Hepatocyte (in vitro differentiated cells): Measurements from ENCODE around the gene SLC25A5. TPM values are rescaled to one million over a fixed set of nuclear protein-coding genes. Genes with fewer than 3 reads are reported as not detected.
A peak's percentile ranks its signal among the peaks of the same experiment; 100 is the strongest.

Experiments used
- DNase-seq: peaks from one replicate; pipeline ENCODE4 v3.0.0-alpha.2; 2016; ENCODE audit warnings: low spot score
- H2AFZ ChIP-seq: fragments of 200-600 bp; sonication (generic); 2 replicates; pipeline ENCODE4 v1.6.0; 2016; ENCODE audit warnings: antibody characterized with exemption, mild to moderate bottlenecking
- H3K27ac ChIP-seq: fragments of 200-600 bp; sonication (generic); 2 replicates; pipeline ENCODE4 v1.5.1; 2016; ENCODE audit warnings: mild to moderate bottlenecking
- H3K27me3 ChIP-seq: fragments of 200-600 bp; sonication (generic); 2 replicates; pipeline ENCODE4 v1.6.1; 2016
- H3K36me3 ChIP-seq: fragments of 200-600 bp; sonication (generic); replicated peaks from 2 replicates; pipeline ENCODE4 v1.5.1; 2016; ENCODE audit warnings: low read depth; ENCODE audit not compliant: insufficient read depth
- H3K4me1 ChIP-seq: fragments of 200-600 bp; sonication (generic); 2 replicates; pipeline ENCODE4 v1.5.1; 2016; ENCODE audit warnings: mild to moderate bottlenecking, moderate library complexity; ENCODE audit not compliant: insufficient read depth
- H3K4me2 ChIP-seq: fragments of 200-600 bp; sonication (generic); 2 replicates; pipeline ENCODE4 v1.6.0; 2016
- H3K4me3 ChIP-seq: fragments of 200-600 bp; sonication (generic); 2 replicates; pipeline ENCODE4 v1.5.1; 2016; ENCODE audit warnings: mild to moderate bottlenecking
- H3K79me2 ChIP-seq: fragments of 200-600 bp; sonication (generic); 2 replicates; pipeline ENCODE4 v1.6.0; 2017; ENCODE audit warnings: mild to moderate bottlenecking
- H3K9me2 ChIP-seq: fragments of 200-600 bp; sonication (generic); replicated peaks from 2 replicates; pipeline ENCODE4 v1.6.0; 2017; ENCODE audit warnings: mild to moderate bottlenecking; ENCODE audit not compliant: insufficient read depth
- H3K9me3 ChIP-seq: fragments of 200-600 bp; sonication (generic); 2 replicates; pipeline ENCODE4 v1.5.1; 2016; ENCODE audit warnings: low read depth, mild to moderate bottlenecking
- H4K20me1 ChIP-seq: fragments of 200-600 bp; sonication (generic); 2 replicates; pipeline ENCODE4 v1.6.0; 2016; ENCODE audit warnings: mild to moderate bottlenecking; ENCODE audit not compliant: insufficient read depth, poor library complexity, severe bottlenecking
- EZH2 ChIP-seq: fragments of 200-600 bp; sonication (generic); IDR thresholded peaks from 2 replicates; pipeline ENCODE4 v1.6.1; 2016; ENCODE audit warnings: antibody characterized with exemption, mild to moderate bottlenecking, borderline replicate concordance
- EZH2phosphoT487 ChIP-seq: fragments of 200-600 bp; sonication (generic); IDR thresholded peaks from one replicate; pipeline ENCODE4 v1.6.1; 2018; ENCODE audit warnings: antibody characterized with exemption, mild to moderate bottlenecking, low read depth, moderate library complexity; ENCODE audit not compliant: unreplicated experiment, severe bottlenecking
- WGBS: methylation state at CpG from one replicate; pipeline ENCODE4 v1.1.6; 2016; ENCODE audit warnings: low lambda C conversion rate; ENCODE audit errors: missing lambda C conversion rate; 5-methylcytosine and 5-hydroxymethylcytosine counted together
- polyA plus RNA-seq: library from polyadenylated mRNA; unstranded; fragments of >200 nt; fragmentation: Nextera tagmentation; extraction: Ambion mirVana; gene quantifications from 2 replicates; pipeline ENCODE4 v1.2.1, GENCODE V29; 2016
- total RNA-seq: library from RNA; depleted of rRNA; stranded (reverse); fragments of >200 nt; gene quantifications from 2 replicates; pipeline ENCODE4 v1.2.3, GENCODE V29; 2014
- TF ChIP-seq, protein P1 (sequence below): fragments of 200-600 bp; sonication (generic); IDR thresholded peaks from 2 replicates; pipeline ENCODE4 v1.5.1; 2016; ENCODE audit warnings: antibody characterized with exemption, mild to moderate bottlenecking; ENCODE audit not compliant: poor library complexity

SLC25A5 gene
- total and polyA plus RNA-seq, 2 experiments from 2014 or later: 282 to 343 TPM

DNA sequence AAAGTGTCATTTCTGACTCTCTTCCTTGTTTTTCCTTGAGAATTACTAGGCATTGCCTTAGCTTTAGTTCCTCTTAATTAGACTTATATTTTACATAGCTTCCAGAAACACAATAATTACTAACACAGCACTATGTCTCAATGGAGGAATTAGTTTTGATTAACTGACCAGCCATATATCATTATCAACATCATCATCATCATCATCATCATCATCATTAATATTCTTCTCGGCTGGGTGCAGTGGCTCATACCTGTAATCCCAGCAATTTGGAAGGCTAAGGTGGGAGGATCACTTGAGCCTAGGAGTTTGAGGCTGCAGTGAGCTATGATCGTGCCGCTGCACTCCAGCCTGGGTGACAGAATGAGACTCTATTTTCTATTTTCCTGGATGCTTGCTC lies 2.7 kb upstream of the SLC25A5 start:
- H3K79me2 ChIP-seq: peaks cover 6% of the 10 kb centered on the region
- WGBS: 88% methylated on average over 3 of the region's 3 CpGs
- no peak for DNase-seq
- H4K20me1 ChIP-seq: peaks cover 3% of the 10 kb centered on the region
- H3K4me3 ChIP-seq: no peak overlapping the region
- no peak overlapping the region for H3K4me2 ChIP-seq
- H3K4me1 ChIP-seq: no peaks in the 10 kb centered on the region
- H3K36me3 ChIP-seq: no peaks in the 10 kb centered on the region
- H3K9me3 ChIP-seq: no peaks in the 10 kb centered on the region
- H3K27ac ChIP-seq: no peak overlapping the region
- TF ChIP-seq EZH2 (no peak), EZH2phosphoT487 (no peak)
- TF ChIP-seq, protein P1, sequence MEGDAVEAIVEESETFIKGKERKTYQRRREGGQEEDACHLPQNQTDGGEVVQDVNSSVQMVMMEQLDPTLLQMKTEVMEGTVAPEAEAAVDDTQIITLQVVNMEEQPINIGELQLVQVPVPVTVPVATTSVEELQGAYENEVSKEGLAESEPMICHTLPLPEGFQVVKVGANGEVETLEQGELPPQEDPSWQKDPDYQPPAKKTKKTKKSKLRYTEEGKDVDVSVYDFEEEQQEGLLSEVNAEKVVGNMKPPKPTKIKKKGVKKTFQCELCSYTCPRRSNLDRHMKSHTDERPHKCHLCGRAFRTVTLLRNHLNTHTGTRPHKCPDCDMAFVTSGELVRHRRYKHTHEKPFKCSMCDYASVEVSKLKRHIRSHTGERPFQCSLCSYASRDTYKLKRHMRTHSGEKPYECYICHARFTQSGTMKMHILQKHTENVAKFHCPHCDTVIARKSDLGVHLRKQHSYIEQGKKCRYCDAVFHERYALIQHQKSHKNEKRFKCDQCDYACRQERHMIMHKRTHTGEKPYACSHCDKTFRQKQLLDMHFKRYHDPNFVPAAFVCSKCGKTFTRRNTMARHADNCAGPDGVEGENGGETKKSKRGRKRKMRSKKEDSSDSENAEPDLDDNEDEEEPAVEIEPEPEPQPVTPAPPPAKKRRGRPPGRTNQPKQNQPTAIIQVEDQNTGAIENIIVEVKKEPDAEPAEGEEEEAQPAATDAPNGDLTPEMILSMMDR: no peak
- H3K27me3 ChIP-seq: no peaks in the 10 kb centered on the region
- no peak overlapping the region for H2AFZ ChIP-seq
- no peaks in the 10 kb centered on the region for H3K9me2 ChIP-seq

DNA sequence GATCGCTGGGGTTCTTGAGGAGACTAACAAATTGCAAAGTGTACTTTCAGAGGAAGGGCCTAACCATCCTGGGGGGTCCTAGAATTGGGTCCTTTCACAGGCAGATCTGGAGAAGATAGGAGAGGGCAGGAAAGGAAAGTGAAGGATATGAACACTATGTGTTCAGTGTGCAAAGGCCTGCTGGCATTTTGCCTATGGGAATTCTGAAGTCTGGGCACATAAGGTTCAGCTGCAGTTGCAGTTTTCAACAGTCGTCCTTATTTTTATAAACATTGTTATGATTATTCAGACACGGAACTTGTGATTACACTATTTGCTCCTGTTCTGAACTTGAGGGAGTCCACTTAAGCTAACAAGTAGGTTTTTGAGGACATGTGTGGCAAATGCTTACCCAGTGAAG lies 1.3 kb upstream of the SLC25A5 start:
- Histone ChIP-seq H4K20me1 (peaks cover 3% of the 10 kb centered on the region), H3K4me1 (no peaks in the 10 kb centered on the region), H3K4me2 (no peak overlapping the region), H3K36me3 (no peaks in the 10 kb centered on the region), H3K9me2 (no peaks in the 10 kb centered on the region), H3K9me3 (no peaks in the 10 kb centered on the region), H3K79me2 (peaks cover 6% of the 10 kb centered on the region), H3K4me3 (no peak overlapping the region), H2AFZ (no peak overlapping the region), H3K27ac (no peak overlapping the region), H3K27me3 (no peaks in the 10 kb centered on the region)
- 78% methylated on average over 3 of the region's 3 CpGs for WGBS
- DNase-seq: no peak
- TF ChIP-seq, protein P1: no peak
- no peak for TF ChIP-seq EZH2phosphoT487
- no peak for TF ChIP-seq EZH2

DNA sequence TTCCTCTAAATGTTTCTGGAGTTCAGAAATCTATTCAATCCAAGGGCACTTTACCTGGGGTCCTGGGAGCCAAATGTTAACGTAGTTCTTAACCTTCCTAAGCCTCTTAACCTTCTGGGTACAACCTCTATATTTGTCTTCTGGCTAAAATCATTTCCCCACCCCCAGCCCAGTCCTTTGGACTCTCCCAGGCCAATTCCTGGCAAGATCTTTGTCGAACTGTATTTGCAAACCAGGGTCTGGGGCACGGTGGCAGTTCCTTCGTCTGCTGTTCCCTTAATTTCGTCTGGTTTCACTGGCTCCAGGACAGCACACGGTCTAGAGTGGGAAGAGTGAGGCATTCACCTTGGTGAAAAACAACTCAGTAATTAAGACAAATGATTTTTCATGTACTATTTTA lies 811 bp upstream of the SLC25A5 start:
- H3K27ac ChIP-seq: peak overlapping the region; percentile 35
- TF ChIP-seq EZH2phosphoT487 (no peak), EZH2 (no peak)
- TF ChIP-seq, protein P1: no peak

More for the DNA sequence above, 811 bp upstream of the SLC25A5 start:
- WGBS: 67% methylated on average over 6 of the region's 6 CpGs
- Histone ChIP-seq H3K4me3 (no peak overlapping the region), H3K4me2 (peak overlapping the region; percentile 68), H3K9me2 (no peaks in the 10 kb centered on the region), H3K79me2 (peaks cover 6% of the 10 kb centered on the region), H2AFZ (no peak overlapping the region), H3K4me1 (no peaks in the 10 kb centered on the region), H3K27me3 (no peaks in the 10 kb centered on the region), H4K20me1 (peaks cover 3% of the 10 kb centered on the region), H3K36me3 (no peaks in the 10 kb centered on the region), H3K9me3 (no peaks in the 10 kb centered on the region)
- no peak for DNase-seq
